ENCODE measurements around the gene IPCEF1.
A peak's percentile ranks its signal among the peaks of the same experiment; 100 is the strongest.

Gene IPCEF1
- 0.21 to 42.9 (median 5.1) reads per million in 18 experiments for total RNA-seq

GRCh38 chr6:154356690-154357089 lies at the start of gene IPCEF1:
Gene IPCEF1, minus strand, starts transcription at chr6:154356803. Its CDS starts 90,856 bp downstream, at chr6:154265947.
- peak; percentile 82 to 95 for DNase-seq

GRCh38 chr6:154406301-154406700 lies 49.7 kb upstream of the IPCEF1 start:
- DNase-seq = no peak

GRCh38 chr6:154404791-154405400 lies 48.3 kb upstream of the IPCEF1 start:
- DNase-seq = no peak

GRCh38 chr6:154403788-154404187 lies 47.2 kb upstream of the IPCEF1 start:
- no peak for DNase-seq

GRCh38 chr6:154402081-154402780 lies 45.6 kb upstream of the IPCEF1 start:
- no peak for DNase-seq

- DNase-seq = no peak
Measured at GRCh38 chr6:154399097-154399496, 42.5 kb upstream of the IPCEF1 start.

- no peak for DNase-seq
Measured at GRCh38 chr6:154397491-154398195, 41.0 kb upstream of the IPCEF1 start.

GRCh38 chr6:154395878-154396277 lies 39.3 kb upstream of the IPCEF1 start:
- no peak for DNase-seq

- no peak for DNase-seq
Measured at GRCh38 chr6:154395316-154395715, 38.7 kb upstream of the IPCEF1 start.

GRCh38 chr6:154394571-154394970 lies 38.0 kb upstream of the IPCEF1 start:
- no peak for DNase-seq

GRCh38 chr6:154390034-154390433 lies 33.4 kb upstream of the IPCEF1 start:
- no peak for DNase-seq

GRCh38 chr6:154388803-154389202 lies 32.2 kb upstream of the IPCEF1 start:
- DNase-seq = no peak

- DNase-seq = no peak
Measured at GRCh38 chr6:154386848-154387717, 30.5 kb upstream of the IPCEF1 start.

- DNase-seq = no peak
Measured at GRCh38 chr6:154384191-154384590, 27.6 kb upstream of the IPCEF1 start.

GRCh38 chr6:154383273-154383672 lies 26.7 kb upstream of the IPCEF1 start:
- DNase-seq = no peak

GRCh38 chr6:154382740-154383139 lies 26.1 kb upstream of the IPCEF1 start:
- DNase-seq = no peak

- no peak for DNase-seq
Measured at GRCh38 chr6:154381548-154381947, 24.9 kb upstream of the IPCEF1 start.

GRCh38 chr6:154380741-154381140 lies 24.1 kb upstream of the IPCEF1 start:
- peak; percentile 52 to 70 for DNase-seq

GRCh38 chr6:154379585-154379984 lies 23.0 kb upstream of the IPCEF1 start:
- no peak for DNase-seq

GRCh38 chr6:154378518-154378917 lies 21.9 kb upstream of the IPCEF1 start:
- DNase-seq = no peak

- no peak for DNase-seq
Measured at GRCh38 chr6:154377726-154378125, 21.1 kb upstream of the IPCEF1 start.

- no peak for DNase-seq
Measured at GRCh38 chr6:154373971-154374370, 17.4 kb upstream of the IPCEF1 start.

- DNase-seq = peak; percentile 44 to 47
Measured at GRCh38 chr6:154371281-154371680, 14.7 kb upstream of the IPCEF1 start.
